Endothelial cell of umbilical vein (primary cell): Measurements from ENCODE around the gene NUDT5.

Experiments
- CTCF ChIP-seq, 2 donors: IDR thresholded peaks; 1 replicate in 1 of 2; 2 replicates in 1 of 2; pipeline ENCODE4 v1.5.1; 2011; ENCODE audit warnings: low read length in 2 of 2, mild to moderate bottlenecking in 2 of 2, moderate library complexity in 2 of 2, control low read depth in 1 of 2, inconsistent platforms in 1 of 2, low read depth in 1 of 2; ENCODE audit not compliant: insufficient read depth in 1 of 2; ENCODE audit errors: extremely low read depth in 1 of 2
- EZH2 ChIP-seq: IDR thresholded peaks from 2 replicates; pipeline ENCODE4 v1.6.1; 2012; ENCODE audit warnings: borderline replicate concordance, low read depth, mild to moderate bottlenecking, moderate library complexity, low read length, inconsistent platforms; ENCODE audit not compliant: severe bottlenecking
- FOS ChIP-seq: IDR thresholded peaks from 2 replicates; pipeline ENCODE4 v1.6.1; 2011; ENCODE audit warnings: mild to moderate bottlenecking, low read length, moderate library complexity, borderline replicate concordance; ENCODE audit not compliant: insufficient read depth
- GATA2 ChIP-seq: IDR thresholded peaks from 2 replicates; pipeline ENCODE4 v1.7.0; 2011; ENCODE audit warnings: low read depth, mild to moderate bottlenecking, moderate library complexity, mixed read lengths, low read length; ENCODE audit not compliant: insufficient read length, insufficient read depth
- JUN ChIP-seq: IDR thresholded peaks from 2 replicates; pipeline ENCODE4 v1.6.1; 2011; ENCODE audit warnings: borderline replicate concordance, low read depth; ENCODE audit not compliant: insufficient read length, insufficient read depth
- MYC ChIP-seq: IDR thresholded peaks from one replicate; pipeline ENCODE4 v1.6.1; 2011; ENCODE audit warnings: mild to moderate bottlenecking, low read depth, low read length
- POLR2A ChIP-seq: IDR thresholded peaks from 2 replicates; pipeline ENCODE4 v1.6.1; 2012; ENCODE audit warnings: low read depth, mild to moderate bottlenecking, control low read depth, low read length
- POLR2AphosphoS5 ChIP-seq: IDR thresholded peaks from 2 replicates; pipeline ENCODE4 v1.6.1; 2012; ENCODE audit warnings: low read depth, mild to moderate bottlenecking, control low read depth, low read length, moderate library complexity; ENCODE audit not compliant: insufficient read depth
- TF ChIP-seq, protein P1 (sequence below): IDR thresholded peaks from 2 replicates; pipeline ENCODE4 v1.6.1; 2011; ENCODE audit not compliant: insufficient read depth, insufficient read length

- TF ChIP-seq CTCF (IDR thresholded peaks at IDR 0.05; ENCODE audit: extremely low read depth in 1 of 2, insufficient read depth in 1 of 2, low read depth in 1 of 2, low read length in 2 of 2) (no peak), POLR2A (no peak), JUN (no peak), POLR2AphosphoS5 (no peak), EZH2 (no peak), GATA2 (no peak), FOS (no peak), MYC (no peak)
- TF ChIP-seq, protein P1, sequence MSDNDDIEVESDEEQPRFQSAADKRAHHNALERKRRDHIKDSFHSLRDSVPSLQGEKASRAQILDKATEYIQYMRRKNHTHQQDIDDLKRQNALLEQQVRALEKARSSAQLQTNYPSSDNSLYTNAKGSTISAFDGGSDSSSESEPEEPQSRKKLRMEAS: no peak
Observed at GRCh38 chr10:12200850-12201249, 5.2 kb upstream of the NUDT5 start.
